Germinal center (tissue), 1 donor: Measurements from ENCODE around the gene KCTD10.
"Not testable (repeated sequence)": the region's sequence is repeated elsewhere in the genome, so short reads cannot be mapped to it uniquely, and the experiment has no call there.

Source experiments
- DNase-seq: peaks from one replicate; pipeline ENCODE4 v3.0.0; 2012; ENCODE audit warnings: mixed read lengths, low spot score

The KCTD10 gene

DNA sequence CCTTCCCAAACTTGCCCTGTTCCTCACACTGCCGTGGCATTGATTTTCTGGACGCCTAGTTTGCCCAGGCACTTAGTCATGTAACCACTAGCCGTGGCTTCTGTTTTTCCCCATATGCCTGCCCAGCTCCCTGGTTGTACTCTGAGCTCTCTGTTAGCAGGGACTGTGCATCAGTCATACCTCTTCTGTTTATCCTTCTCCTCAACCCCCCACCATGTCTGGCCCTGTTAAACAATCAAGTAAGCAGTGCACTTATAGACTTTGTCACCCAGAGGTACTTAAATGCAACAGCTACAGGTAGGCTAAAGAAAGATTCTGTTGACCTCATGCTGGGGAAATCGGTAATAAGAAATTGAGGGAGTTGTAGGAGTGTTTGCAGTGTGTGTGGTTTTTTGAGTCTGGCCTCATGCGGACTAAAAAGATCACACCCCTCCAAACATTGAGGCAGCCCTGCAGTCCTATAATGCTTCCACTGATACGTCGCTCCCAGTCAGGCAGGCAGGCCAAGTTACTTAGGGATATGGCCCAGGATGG, 17.3 kb upstream of the KCTD10 start:
- no peak for DNase-seq

DNA sequence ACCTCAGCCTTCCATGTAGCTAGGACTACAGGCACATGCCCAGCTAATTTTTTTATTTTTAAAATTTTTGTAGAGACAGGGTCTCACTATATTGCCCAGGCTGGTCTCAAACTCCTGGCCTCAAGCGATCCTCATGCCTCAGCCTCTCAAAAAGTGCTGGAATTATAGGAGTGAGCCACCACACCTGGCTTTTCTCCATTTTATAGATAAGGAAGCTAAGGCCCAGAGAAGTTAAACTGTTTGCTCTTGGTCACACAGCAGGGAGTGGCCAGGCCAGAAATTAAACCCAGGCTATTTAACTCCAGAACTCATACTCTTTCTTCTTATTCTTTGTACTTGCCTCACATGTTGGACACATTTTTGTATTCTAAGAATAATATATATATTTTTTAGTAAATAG, 16.8 kb upstream of the KCTD10 start:
- no peak for DNase-seq

DNA sequence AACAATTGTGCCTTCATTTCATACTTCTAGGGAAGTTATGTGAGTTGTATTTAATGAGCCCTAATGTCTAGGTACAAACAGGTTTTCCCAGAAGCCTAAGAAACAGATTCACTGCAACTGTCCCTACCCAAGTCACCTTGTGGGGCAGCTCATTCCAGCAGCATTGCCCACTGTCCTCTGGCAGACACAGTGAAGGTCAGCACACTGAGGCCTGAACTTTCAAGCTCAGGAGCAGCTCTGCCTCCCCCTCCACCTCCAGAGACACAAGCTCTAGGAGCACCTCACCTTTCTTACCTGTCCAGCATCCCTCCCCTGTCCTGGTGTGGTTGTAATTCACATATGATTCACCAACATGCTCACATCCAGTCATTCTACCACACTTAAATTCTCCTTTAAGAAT, 16.0 kb upstream of the KCTD10 start:
- DNase-seq = no peak

DNA sequence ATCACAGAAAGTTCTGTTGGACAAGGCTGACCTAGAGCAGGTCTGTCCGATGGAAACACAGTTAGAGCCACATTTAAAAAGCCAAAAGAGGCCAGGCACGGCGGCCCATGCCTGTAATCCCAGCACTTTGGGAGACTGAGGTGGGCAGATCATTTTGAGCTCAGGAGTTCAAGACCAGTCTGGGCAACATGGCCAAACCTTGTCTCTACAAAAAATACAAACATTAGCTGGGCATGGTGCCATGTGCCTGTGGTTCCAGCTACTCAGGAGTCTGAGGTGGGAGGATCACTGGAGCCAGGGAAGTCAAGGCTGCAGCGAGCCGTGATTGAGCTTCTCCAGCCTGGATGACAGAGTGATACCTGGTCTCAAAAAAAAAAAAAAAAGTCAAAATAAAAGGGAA, 15.3 kb upstream of the KCTD10 start:
- no peak for DNase-seq

DNA sequence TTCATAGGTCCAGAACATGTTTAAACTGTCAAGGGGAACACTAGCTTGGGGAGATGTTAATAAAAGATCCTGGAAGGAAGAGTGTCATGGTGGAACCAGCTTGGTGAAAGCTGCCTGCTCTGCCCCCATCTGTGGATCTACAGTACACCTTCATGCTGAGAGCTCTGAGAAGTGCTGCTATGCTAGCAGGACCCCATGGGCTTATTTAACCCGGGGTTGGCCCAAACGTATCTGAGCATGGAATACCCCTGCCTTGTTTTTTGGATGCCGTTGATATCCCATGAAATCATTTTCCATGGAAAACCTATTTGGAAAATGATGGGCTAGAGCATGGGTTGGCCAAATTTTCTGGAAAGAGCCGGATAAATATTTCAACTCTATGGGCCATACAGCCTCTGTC, 14.6 kb upstream of the KCTD10 start:
- DNase-seq = no peak

DNA sequence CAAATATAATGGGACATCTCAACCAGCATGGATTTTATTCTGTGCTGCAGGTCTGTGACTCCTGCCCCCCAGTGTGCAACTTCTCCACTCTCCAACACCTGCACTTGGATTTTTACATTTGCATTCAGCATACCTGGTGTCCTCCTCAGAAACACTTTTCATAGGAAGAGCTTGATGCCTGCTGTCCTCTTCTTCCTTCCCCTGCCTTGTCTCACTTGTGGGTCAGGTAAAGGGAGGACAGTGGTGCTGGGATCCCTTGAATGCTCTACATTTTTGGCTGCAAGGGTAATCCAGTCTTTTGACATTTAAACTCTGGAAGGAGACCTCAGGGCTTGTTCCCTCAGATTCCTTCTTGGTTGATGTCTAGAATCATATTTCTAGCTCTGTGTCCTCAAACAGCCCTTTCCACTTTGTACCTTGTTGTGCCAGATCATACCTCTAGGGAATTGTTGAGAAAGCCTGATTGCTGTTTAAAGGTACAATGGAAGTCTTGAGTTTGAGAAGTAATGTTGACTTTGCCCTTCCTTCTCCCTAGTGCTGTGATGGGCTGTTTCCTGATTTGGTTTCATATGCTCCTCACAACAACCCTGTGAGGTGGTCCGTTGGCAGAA, 13.0 kb upstream of the KCTD10 start:
- no peak for DNase-seq

DNA sequence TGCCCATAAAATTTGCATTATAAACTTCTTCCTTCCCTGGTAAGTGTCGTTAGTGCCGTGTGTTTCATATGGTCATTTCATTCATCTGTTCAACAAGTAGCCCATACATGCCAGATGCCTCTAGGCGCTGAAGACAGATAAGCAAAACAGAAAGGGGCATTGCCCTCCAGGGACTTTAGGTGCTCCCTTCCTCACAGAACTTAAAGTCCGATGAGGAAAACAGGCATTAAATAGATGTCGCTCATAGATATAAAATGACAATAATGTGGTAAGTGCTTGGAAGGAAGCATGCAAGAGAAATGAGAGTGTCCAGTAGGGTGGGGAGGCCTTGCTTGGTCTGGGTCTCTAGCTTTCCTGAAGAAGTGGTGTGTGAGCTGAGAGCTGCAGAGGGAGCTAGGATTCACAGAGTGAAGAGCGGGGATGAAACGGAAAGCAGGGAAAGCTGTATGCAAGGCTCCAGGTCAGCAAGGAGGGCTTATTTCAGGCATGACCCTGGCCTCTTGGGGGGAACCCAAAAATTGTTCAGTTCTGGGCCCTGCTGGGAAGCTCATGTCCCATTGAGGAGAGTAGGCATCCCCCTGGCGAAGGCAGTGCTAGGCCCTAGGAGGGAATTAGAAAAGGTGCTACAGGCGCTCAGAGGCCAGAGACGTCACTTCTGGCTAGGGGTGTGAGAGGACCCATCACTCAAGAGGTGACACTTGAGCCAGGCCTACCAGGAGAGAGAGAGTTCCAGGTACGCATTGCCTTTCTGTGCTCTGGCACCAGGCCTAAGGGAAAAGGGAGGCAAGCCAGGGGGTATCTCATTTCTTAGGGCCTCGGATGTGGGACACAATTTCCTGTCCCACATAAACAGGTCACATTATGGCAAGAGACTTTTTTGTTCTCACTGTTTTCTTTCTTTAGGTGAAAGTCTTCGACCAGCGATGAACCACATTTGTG, 12.2 kb upstream of the KCTD10 start:
- DNase-seq = no peak

DNA sequence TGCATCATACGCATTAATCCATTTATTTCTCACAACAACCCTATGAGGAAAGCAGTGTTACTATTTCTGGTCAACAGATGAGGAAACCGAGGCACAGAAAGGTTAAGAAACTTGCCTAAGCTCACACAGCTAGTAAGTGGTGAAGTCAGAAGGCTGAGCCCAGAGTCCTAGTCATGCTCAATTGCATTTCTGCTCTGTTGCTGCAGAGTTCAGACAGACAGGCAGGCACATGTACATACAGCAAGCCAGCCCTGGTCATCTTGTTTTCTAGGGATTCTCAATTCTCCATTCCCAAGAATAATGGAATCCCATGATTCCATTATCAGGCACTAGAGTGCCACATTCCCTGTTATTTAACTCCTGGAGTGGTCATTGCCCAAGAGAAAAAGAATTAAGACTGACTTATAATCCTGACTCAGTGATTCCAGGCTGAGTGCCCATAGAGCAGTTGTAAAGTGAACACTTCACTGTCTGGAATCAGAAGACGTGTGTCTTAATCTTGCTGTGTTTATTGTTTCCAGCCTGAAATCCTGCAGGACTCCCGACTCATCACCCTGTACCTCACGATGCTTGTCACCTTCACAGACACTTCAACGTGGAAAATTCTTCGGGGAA, 11.1 kb upstream of the KCTD10 start:
- DNase-seq = no peak

DNA sequence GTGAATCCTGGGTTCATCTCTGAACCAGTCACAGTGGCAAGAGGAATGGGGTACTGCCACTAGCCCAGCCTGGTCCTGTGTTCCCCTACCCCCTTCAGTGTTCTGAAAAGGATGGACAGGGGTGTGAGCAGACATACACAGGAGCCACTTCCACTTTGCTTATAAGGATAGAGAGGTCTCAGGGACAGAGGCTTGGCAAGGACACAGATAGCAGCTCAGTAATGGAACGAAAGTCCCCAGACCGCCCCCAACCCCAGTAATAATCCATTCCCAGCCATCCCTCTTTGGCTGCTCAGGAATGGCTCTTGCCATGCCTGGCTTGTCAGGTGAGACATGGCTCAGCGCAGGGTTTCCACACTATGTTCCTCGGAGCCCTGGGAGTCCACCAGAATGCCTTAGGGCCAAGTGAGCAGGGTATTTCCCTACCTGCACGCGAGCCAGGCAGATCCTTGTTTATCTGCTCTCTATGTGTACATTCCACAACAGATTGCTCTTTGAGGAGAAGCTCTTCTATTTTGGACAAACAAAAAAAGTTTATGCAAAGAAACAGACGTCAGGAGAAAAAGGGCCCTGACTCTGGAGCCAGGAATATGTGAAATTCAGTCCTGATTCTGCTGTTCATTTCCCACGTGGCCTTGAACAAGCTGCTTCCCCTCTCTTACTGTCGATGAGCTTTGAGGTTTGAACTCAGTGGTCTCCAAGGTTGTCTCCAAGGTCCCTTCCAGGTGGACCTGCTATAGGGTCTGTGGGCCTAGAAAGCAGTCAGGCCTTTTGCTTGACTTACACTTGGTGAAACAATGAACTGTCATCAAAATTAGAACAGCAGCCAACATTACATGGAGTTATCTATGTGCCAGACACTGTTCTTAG, 10.3 kb upstream of the KCTD10 start:
- no peak for DNase-seq

DNA sequence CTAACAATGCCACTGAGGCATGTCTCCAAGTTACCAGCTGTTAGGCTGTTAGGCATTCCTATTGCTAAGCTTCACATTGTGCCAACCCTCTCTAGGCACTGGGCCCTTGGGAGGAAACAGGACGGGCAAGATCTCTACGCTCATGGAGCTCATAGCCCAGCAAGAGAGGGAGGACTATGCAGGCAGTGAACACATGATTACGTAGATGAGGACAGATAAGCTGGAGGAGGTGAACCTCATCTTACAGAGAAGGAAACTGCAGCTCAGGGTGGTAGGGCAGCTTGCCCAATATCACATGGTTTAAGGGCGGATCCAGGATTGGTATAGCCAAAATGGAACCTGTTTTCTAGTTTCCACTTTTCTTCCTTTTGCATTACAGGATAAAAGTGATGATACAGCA, 8.1 kb upstream of the KCTD10 start:
- no peak for DNase-seq

DNA sequence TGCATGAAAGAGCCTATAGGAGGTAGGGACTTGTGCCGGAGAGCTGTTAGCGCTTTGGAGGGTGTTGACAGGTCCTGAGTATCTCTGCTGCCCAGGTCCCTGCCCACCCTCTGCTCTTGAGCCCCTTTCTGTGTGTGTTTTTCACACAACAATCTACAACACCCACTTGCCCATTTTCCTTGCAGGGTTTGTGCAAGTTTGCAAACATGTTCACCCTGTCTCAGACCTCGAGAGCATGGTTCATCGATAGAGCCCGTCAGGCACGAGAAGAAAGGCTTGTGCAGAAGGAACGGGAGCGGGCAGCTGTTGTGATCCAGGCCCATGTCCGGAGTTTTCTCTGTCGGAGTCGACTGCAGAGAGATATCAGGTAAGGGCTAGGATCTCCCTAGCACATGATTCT, 6.2 kb upstream of the KCTD10 start:
- no peak for DNase-seq

DNA sequence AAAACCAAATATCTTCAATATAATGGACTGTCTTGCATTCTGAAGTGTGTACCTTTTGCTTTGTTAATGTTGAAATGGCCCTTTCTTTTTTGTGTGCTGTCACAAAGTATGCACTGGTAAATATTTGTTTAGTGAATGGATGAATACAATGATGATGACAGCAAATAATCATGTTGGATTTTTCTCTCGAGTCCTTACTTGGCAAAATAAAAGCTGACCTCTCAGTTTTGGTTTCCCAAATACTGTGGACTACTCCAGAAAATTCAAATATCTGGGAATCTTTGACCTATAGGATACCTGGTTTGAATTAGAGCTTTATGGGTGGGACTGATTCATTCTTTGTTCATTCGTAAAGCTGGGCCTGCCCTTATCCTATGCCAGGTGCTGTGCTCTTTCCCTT, 5.8 kb upstream of the KCTD10 start:
- no peak for DNase-seq

DNA sequence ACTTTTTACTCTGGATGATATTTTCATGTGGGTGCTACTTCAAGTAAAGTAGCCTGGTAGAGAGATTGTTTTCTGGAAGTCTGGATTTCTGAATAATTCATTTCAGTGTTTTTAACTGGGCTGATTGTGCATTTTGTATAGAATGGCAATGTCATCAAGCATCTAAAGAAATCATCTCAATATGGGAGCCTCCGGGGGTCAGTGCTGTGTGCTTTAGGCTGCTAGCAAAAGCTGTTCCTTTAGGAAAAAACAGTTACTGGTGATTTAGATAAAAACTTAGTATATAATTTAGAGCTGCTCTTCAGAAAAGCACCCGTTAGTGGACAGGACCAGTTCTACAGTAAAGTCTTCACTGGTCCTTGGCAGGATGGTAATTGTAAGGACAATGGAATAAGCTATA, 5.4 kb upstream of the KCTD10 start:
- no peak for DNase-seq

DNA sequence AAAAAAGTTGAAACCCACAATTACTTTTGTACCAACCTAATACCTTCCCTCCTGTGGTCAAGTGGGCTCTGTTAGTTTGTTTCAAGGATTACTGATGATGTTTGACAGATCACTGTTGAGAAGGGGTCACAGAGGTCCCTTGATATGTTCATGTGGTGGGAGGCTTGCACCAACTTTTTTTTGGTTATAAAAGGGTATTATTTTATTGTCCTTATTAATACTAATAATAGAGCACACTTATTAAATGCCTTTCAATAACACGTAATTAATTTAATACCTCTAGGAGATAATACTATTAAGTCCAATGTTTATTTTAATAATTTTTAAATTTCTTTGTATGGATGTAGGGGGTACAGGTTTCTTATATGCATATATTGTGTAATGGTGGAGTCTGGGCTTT, 4.8 kb upstream of the KCTD10 start:
- no peak for DNase-seq

DNA sequence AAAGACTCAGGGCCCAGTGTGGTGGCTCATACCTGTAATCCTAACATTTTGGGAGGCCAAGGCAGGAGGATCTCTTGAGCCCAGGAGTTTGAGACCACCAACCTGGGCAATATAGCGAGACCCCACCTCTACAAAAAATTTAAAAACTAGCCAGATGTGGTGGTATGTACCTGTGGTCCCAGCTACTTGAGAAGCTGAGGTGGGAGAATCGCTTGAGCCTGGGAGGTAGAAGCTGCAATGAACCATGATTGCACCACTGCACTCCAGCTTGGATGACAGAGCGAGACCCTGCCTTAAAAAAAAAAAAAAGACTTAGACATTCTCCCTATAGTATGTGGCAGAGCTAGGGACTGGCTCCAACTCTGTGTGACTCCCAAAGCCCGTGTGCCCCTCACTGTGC, 3.3 kb upstream of the KCTD10 start:
- DNase-seq = no peak

DNA sequence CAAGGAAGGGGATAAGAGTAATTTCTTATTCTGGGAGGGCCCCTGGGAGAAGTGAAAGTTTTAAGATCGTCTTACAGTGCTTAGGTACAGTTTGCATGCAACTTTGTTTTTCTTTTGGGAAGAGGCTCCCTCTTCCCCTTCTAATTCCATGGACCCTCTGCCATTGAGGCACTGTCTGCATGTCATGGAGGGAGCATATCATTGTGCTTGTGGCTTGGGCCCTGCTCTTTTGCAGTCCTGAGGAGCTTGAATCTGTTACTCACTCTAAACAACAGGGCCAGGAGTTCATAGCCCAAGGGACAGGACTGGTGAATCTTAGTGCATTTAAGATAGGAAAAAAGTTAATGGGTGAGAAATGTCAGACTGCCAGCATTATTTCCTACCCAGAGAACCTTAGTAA, 2.7 kb upstream of the KCTD10 start:
- DNase-seq = no peak

DNA sequence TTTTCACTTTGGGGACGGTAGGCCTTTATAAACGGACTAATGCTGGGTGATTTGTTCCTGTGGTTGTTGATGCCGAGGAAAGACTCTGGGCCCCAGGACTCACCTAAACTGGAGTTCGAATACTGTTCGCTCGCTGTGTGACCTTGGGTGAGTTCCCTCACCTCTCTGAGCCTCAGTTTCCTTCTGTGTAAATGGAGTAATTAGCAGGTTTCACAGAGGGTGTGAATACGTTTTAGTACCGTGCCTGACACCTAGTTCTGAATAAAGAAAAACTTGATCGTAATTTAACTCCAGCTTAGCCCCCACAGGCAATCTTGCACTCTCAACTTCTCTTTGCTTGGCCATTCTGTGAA, 839 bp upstream of the KCTD10 start:
- DNase-seq = no peak

DNA sequence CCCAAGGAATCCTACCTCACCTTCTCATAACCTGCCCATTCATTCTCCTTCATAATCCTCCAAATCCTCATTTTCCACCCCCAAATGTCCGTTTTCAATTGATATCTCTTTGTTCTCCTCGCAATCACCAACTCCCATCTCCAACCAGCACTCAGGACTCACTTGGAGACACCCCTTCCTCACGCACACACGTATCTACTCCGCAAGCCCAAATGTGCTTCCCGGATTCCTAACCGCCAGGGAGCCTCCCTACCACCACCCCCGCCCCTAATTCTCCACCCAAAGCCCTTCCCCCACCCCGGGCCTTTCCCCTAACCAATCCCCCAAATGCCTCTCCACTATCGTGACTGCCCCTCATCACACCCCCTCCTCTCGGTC, 304 bp downstream of the KCTD10 start:
- DNase-seq = no peak

DNA sequence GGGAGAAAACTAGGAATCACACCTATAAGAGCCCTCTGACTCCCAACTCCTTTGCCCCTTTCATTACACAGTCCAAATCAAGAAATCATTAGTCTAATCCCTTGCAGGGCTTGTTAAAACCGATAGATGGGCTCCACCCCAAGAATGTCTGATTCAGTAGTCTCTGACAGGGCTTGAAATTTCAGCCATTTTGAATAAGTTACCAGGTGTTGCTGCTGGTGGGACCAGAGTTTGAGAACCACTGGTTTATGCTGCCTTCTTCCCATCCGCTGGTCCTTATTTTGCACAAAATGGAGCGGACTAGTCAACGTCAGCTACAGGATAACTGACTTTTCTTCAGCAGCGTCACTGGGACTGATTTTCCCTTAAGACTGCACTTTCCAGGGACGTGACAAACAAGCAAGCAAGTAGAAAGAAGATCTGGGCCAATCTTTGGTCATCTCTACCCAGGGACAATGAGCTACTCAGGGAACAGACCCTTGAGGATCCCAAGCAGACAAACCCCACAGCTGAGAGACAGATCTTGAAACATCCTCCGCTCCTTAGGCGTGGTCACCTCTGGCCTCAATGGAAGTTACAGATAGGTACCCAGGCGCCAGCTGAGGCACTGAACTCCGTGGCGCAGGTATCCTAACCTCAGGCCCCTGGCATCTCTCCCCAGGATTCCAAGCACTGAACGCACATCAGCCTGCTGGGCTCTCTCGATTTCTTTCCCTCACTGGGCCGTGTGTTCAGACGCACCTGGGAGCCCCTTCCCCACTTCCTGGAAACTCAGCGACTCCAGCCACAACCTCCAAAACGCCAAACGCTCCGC, 900 bp downstream of the KCTD10 start:
- DNase-seq = no peak

DNA sequence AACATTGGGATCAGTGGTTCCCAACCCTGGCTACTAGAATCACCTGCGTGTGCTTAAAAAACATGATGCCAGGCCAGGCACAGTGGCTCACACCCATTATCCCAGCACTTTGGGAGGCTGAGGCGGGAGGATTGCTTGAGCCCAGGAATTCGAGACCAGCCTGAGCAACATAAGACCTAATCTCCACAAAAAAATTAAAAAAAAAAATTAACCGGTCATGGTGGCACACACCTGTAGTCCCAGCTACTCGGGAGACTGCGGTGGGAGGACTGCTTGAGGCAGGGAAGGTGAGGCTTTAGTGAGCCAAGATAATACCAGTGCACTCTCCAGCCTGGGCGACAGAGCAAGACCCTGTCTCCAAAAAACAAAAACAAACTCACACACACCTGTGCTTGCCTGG, 2.0 kb downstream of the KCTD10 start:
- no peak for DNase-seq

DNA sequence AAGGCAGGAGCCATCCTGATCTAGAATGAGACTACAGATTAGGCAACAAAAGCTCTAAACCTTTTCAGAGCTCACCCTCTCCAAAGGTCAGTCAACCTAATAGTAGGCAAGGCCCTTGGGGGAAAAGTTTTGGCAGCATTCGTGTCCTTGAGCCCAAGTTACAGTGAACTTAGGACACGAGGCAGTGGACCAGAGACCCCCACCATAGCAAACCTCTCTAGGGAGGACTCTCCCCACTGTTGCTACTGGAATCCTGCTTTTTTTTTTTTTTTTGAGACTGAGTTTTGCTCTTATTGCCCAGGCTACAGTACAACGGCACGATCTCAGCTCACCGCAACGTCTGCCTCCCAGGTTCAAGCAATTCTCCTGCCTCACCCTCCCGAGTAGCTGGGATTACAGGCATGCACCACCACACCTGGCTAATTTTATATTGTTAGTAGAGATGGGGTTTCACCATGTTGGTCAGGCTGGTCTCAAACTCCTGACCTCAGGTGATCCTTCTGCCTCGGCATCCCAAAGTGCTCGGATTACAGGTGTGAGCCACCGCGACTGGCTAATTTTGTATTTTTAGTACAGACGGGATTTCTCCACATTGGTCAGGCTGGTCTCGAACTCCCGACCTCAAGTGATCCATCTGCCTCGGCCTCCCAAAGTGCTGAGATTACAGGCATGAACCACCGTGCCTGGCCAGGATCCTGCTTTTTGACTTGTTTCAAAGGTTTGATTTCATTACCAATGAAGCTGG, 3.4 kb downstream of the KCTD10 start:
- DNase-seq = not testable (repeated sequence)
